Measurements from ENCODE around the gene NR5A1.

NR5A1 gene

GRCh38 chr9:124444166-124444565 lies 63.0 kb downstream of the NR5A1 start:
- in situ Hi-C loops (cut with MboI; ENCODE audit: low sequenced_read_pairs): no loop called here

GRCh38 chr9:124443625-124444024 lies 63.6 kb downstream of the NR5A1 start:
- in situ Hi-C loops (cut with MboI; ENCODE audit: low sequenced_read_pairs): no loop called here

- in situ Hi-C loops (cut with MboI; ENCODE audit: low sequenced_read_pairs): no loop called here
Measured at GRCh38 chr9:124442826-124443225, 64.4 kb downstream of the NR5A1 start.

- in situ Hi-C loops (cut with MboI; ENCODE audit: low sequenced_read_pairs): no loop called here
Measured at GRCh38 chr9:124442379-124442778, 64.8 kb downstream of the NR5A1 start.

- in situ Hi-C loops (cut with MboI; ENCODE audit: low sequenced_read_pairs): no loop called here
Measured at GRCh38 chr9:124441291-124441690, 65.9 kb downstream of the NR5A1 start.

- in situ Hi-C loops (cut with MboI; ENCODE audit: low sequenced_read_pairs): no loop called here
Measured at GRCh38 chr9:124440786-124441185, 66.4 kb downstream of the NR5A1 start.

GRCh38 chr9:124439686-124440243 lies 67.4 kb downstream of the NR5A1 start:
- in situ Hi-C loops (cut with MboI; ENCODE audit: low sequenced_read_pairs): no loop called here

GRCh38 chr9:124439086-124439485 lies 68.1 kb downstream of the NR5A1 start:
- in situ Hi-C loops (cut with MboI; ENCODE audit: low sequenced_read_pairs): no loop called here

GRCh38 chr9:124438091-124438490 lies 69.1 kb downstream of the NR5A1 start:
- in situ Hi-C loops (cut with MboI; ENCODE audit: low sequenced_read_pairs): no loop called here

- in situ Hi-C loops (cut with MboI; ENCODE audit: low sequenced_read_pairs): no loop called here
Measured at GRCh38 chr9:124437086-124437485, 70.1 kb downstream of the NR5A1 start.

GRCh38 chr9:124436320-124436719 lies 70.9 kb downstream of the NR5A1 start:
- in situ Hi-C loops (cut with MboI; ENCODE audit: low sequenced_read_pairs): no loop called here
